Measurements from ENCODE around the gene NFYC. TPM values are rescaled to one million over a fixed set of nuclear protein-coding genes. Genes with fewer than 3 reads are reported as not detected.

Gene NFYC
- total RNA-seq, 4 donors from 2014 or later, result 30.2 to 45.6 (median 43.2) TPM

DNA sequence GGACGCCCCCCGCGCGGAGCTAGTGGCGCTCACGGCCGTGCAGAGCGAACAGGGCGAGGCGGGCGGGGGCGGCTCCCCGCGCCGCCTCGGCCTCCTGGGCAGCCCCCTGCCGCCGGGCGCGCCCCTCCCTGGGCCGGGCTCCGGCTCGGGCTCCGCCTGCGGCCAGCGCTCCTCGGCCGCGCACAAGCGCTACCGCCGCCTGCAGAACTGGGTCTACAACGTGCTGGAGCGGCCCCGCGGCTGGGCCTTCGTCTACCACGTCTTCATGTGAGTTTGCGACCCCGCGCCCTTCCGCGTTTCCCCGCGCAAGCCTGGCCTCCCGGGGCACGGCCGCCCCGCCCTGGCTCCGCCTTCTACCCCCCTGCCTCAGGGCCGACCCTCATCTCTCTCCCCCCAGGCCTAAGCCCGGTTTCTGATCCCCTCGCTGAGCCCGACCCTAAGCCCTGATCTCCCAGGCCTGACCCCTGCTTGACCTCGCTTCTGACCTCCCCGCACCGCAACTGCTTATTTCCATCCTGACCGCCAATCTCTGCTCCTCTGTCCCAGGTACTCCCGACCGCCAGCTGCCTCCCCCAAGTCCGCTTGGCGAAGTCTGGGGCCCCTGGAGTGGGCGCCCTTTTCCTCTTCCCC, 92.8 kb downstream of the NFYC start:
- no peak for TF ChIP-seq CTCF (IDR thresholded peaks at IDR 0.05; ENCODE audit: low read depth)

GRCh38 chr1:40784771-40785151, 93.3 kb downstream of the NFYC start:
- TF ChIP-seq CTCF (IDR thresholded peaks at IDR 0.05; ENCODE audit: low read depth), result no peak

DNA sequence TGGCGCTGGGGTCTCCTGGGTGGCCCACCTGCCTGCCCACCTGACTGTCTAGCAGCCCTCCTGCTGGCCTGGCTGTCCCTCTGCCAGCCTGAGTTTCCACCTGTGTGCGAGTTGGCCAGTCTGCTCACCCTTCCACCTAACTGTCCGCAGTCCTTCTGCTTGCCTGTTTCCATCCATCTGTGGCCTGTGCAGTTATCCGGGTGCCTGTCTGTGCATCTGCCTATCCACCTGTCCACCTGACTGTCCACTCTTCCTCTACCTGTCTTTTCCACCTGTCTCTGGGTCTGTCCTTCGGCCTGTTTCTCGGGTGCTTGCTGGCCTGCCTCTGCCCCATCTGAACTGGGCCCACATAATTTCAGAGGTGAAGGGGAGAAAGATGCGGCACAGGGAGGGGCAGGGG, 93.9 kb downstream of the NFYC start:
- no peak for TF ChIP-seq CTCF (IDR thresholded peaks at IDR 0.05; ENCODE audit: low read depth)

DNA sequence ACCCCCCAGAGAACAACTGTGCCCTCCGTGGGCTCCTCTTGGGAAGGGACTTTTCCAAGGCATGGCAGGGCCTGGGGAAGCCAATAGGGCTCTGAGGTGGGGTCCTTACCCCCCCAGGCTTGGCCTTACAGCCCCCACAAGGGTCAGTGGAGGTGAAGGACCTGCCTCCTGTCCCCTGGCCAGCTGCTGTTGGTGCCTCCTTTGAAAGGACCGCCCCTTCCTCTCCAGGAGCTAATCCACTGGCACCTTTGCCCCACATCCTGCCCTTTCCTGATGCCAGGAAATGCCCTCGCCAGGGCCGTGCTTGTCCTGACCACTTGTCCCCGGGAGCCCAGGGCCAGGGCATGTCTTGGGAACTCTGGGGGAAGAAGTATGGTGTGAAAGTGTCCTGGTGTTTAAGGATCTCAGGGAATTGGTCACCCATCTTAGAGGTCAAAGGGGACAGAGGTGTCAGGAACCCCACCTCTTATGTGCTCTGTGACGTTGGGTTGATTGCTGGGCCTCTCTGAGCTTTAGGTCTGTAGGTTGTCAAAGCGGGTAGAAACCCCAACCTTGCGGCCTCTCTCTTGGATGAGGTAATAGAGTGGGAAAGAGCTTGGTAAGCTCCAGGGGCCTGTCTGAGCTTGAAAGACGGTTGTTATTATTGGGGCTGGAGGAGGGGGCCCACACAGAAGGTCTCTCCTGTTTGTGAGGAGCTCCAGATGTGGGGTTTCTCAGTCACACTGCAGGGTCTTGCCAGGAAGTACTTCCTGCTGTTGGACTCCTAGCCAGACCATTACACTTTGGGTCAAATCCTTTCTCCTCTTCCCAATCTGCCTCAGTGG, 94.9 kb downstream of the NFYC start:
- no peak for TF ChIP-seq CTCF (IDR thresholded peaks at IDR 0.05; ENCODE audit: low read depth)

DNA sequence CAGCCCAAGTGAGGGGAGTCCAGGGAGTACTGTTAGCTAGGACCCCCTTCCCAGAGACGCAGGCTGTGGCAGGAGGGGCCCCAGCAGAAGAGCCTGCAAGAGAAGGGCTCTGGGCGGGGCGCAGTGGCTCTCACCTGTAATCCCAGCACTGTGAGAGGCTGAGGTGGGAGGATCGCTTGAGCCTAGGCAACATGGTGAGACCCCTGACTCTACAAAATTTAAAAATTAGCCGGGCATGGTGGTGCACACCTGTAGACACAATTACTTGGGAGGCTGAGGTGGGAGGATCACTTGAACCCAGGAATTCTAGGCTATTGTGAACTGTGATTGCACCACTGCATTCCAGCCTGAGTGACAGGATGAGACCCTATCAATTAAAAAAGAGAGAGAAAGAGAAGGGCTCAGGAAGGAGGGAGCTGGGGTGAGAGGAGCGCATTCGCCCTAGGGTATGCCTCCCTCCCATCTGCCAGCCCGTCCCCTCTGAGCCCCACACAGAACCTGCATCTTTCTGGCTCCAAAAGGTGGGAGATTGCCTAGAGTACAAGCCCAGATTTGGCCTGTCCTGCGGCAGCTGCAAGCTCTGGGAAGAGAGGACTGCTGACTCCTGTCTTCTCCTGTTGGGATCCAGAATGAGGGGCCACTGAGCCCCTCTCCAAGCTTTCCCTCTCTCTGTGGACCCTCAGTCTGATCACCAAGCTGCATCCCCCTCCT, 95.6 kb downstream of the NFYC start:
- TF ChIP-seq CTCF (IDR thresholded peaks at IDR 0.05; ENCODE audit: low read depth), result no peak

DNA sequence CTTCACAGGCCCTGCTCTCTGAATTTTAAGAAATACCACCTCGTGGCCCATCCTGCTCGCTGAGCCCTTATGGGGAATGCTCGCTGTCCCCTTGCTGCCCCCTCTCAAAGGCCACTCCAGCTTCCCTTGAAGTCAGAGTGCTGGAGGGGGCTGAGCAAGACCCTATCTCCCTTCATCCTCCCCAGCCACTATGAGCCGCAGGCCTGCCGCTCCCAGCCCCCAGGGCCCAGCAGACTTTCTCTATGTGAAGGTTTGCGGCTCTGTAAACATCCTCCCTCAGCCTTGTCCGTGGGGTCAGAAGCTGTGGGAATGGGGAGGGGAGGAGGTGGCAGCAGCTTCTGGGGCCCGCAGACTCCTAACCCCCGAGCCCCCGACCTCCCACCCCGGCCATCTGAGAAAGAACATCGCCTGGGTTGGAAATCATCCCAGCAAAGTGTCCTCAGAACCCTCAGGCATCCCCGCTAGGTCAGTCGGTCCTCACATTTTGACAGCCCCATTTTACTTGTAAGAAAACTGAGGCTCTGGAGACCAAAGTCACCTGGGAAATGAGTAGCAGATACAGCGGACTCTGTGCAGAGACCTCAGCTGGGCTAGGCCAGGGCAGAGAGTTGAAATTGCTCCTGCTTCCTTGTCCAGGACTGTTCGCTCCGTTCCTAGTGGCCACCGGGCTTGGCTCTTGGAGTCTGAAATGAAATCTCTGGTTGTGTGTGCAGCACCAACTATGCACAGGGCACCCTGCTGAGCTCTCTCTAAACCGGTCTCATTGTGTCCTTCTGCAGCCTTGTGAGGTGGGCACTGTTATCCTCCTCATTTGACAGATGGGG, 96.4 kb downstream of the NFYC start:
- TF ChIP-seq CTCF (IDR thresholded peaks at IDR 0.05; ENCODE audit: low read depth), result no peak

Measured in subcutaneous adipose tissue (tissue), 4 donors.